ENCODE measurements around the gene TAF5L.
"Not testable (repeated sequence)": the region's sequence is repeated elsewhere in the genome, so short reads cannot be mapped to it uniquely, and the experiment has no call there.

Gene TAF5L

GRCh38 chr1:229562686-229563085, 63.2 kb downstream of the TAF5L start:
- H3K4me1 Mint-ChIP-seq, result peaks cover 23% of the 10 kb centered on the region
- no peaks in the 10 kb centered on the region for H3K36me3 Mint-ChIP-seq (ENCODE audit: low read depth)
- H3K9me3 Mint-ChIP-seq, result no peaks in the 10 kb centered on the region
- H3K4me3 Mint-ChIP-seq, result no peak overlapping the region
- no peak for DNase-seq
- no peak for TF ChIP-seq CTCF (IDR thresholded peaks at IDR 0.05)
- H3K27me3 Mint-ChIP-seq (ENCODE audit: low read depth, poor library complexity), result peaks cover 8% of the 10 kb centered on the region
- no peak overlapping the region for H3K27ac Mint-ChIP-seq

GRCh38 chr1:229561141-229561540, 64.8 kb downstream of the TAF5L start:
- Mint-ChIP-seq H3K4me1 (peaks cover 36% of the 10 kb centered on the region), H3K9me3 (no peaks in the 10 kb centered on the region), H3K36me3 (ENCODE audit: low read depth) (no peaks in the 10 kb centered on the region), H3K27me3 (ENCODE audit: low read depth, poor library complexity) (peaks cover 8% of the 10 kb centered on the region), H3K4me3 (no peak overlapping the region), H3K27ac (no peak overlapping the region)
- DNase-seq, result no peak
- no peak for TF ChIP-seq CTCF (IDR thresholded peaks at IDR 0.05)

GRCh38 chr1:229560124-229560523, 65.8 kb downstream of the TAF5L start:
- H3K9me3 Mint-ChIP-seq; H3K27me3 Mint-ChIP-seq (ENCODE audit: low read depth, poor library complexity); DNase-seq; H3K27ac Mint-ChIP-seq; H3K4me3 Mint-ChIP-seq; H3K36me3 Mint-ChIP-seq (ENCODE audit: low read depth): not testable (repeated sequence)
- peaks cover 46% of the 10 kb centered on the region for H3K4me1 Mint-ChIP-seq

GRCh38 chr1:229559336-229559801, 66.6 kb downstream of the TAF5L start:
- H3K4me3 Mint-ChIP-seq, result peak overlapping the region; percentile 86
- H3K4me1 Mint-ChIP-seq, result peaks cover 53% of the 10 kb centered on the region
- not testable (repeated sequence) for H3K9me3 Mint-ChIP-seq; H3K36me3 Mint-ChIP-seq (ENCODE audit: low read depth); DNase-seq
- peak overlapping the region; percentile 65 for H3K27ac Mint-ChIP-seq
- peaks cover 12% of the 10 kb centered on the region for H3K27me3 Mint-ChIP-seq (ENCODE audit: low read depth, poor library complexity)

- peak; percentile 70 for TF ChIP-seq CTCF (IDR thresholded peaks at IDR 0.05)
- no peaks in the 10 kb centered on the region for H3K9me3 Mint-ChIP-seq
- DNase-seq, result peak; percentile 97
- H3K36me3 Mint-ChIP-seq (ENCODE audit: low read depth), result no peaks in the 10 kb centered on the region
- H3K27me3 Mint-ChIP-seq (ENCODE audit: low read depth, poor library complexity), result peaks cover 8% of the 10 kb centered on the region
- peak within 1 kb of the TSS; percentile 89 for H3K4me3 Mint-ChIP-seq
- H3K4me1 Mint-ChIP-seq, result peaks cover 56% of the 10 kb centered on the region
- H3K27ac Mint-ChIP-seq, result peak within 1 kb of the TSS; percentile 65
Measured at GRCh38 chr1:229558460-229559335, 67.2 kb downstream of the TAF5L start, which contains the start of gene ABCB10. Gene ABCB10 (minus strand): TSS chr1:229558707. CDS start chr1:229558652, 55 bp downstream.

GRCh38 chr1:229557913-229558414, 68.0 kb downstream of the TAF5L start:
- no peak for TF ChIP-seq CTCF (IDR thresholded peaks at IDR 0.05)
- Mint-ChIP-seq H3K36me3 (ENCODE audit: low read depth) (no peaks in the 10 kb centered on the region), H3K27ac (no peak overlapping the region), H3K4me3 (peak overlapping the region; percentile 89), H3K27me3 (ENCODE audit: low read depth, poor library complexity) (peaks cover 4% of the 10 kb centered on the region), H3K9me3 (no peaks in the 10 kb centered on the region), H3K4me1 (peaks cover 49% of the 10 kb centered on the region)
- DNase-seq, result peak; percentile 59
